T-helper 1 cell treated with Interleukin-12 subunit alpha and Interleukin-12 subunit beta and Interleukin-4 antibody, amounts not matched to agents 30 μg/mL and 1 μg/mL, for 36 hours (primary cell): Measurements from ENCODE around the gene CLEC3B.

Experiments used
- H3K27ac Mint-ChIP-seq: one replicate; pipeline ENCODE4 v1.8.0; 2021; ENCODE audit warnings: mild to moderate bottlenecking, mixed read lengths
- H3K27me3 Mint-ChIP-seq: one replicate; pipeline ENCODE4 v1.8.0; 2021; ENCODE audit warnings: low read depth, mixed read lengths
- H3K36me3 Mint-ChIP-seq: one replicate; pipeline ENCODE4 v1.8.0; 2021; ENCODE audit warnings: low read depth, mixed read lengths
- H3K4me1 Mint-ChIP-seq: one replicate; pipeline ENCODE4 v1.8.0; 2021; ENCODE audit warnings: low read depth, mixed read lengths
- H3K4me3 Mint-ChIP-seq: one replicate; pipeline ENCODE4 v1.8.0; 2021; ENCODE audit warnings: mild to moderate bottlenecking, moderate library complexity, mixed read lengths
- H3K9me3 Mint-ChIP-seq: one replicate; pipeline ENCODE4 v1.8.0; 2021; ENCODE audit warnings: mixed read lengths

The CLEC3B gene

DNA sequence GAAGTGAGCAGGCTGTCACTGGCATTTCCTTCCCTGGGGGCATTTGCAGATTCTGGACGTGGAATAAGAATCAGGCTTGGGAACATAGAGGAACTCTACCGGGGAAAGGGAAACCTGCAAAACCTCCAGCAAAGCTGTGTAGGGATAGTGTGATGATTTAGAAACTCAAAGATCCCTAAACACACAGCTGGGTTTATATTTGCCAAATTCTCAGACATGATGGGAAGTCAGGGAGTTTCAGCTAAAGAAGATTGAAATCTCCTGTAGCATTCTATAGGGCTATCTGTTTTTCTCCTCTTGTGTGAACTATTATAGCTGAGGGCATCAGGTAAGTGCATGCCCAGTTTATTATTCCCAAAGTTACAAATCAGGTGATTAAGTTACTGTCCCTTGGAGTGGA is 9.2 kb upstream of the CLEC3B start:
- no peak overlapping the region for H3K4me3 Mint-ChIP-seq
- peaks cover 15% of the 10 kb centered on the region for H3K4me1 Mint-ChIP-seq
- H3K27ac Mint-ChIP-seq = no peak overlapping the region
- H3K9me3 Mint-ChIP-seq = no peaks in the 10 kb centered on the region
- peaks cover 8% of the 10 kb centered on the region for H3K36me3 Mint-ChIP-seq
- no peaks in the 10 kb centered on the region for H3K27me3 Mint-ChIP-seq

DNA sequence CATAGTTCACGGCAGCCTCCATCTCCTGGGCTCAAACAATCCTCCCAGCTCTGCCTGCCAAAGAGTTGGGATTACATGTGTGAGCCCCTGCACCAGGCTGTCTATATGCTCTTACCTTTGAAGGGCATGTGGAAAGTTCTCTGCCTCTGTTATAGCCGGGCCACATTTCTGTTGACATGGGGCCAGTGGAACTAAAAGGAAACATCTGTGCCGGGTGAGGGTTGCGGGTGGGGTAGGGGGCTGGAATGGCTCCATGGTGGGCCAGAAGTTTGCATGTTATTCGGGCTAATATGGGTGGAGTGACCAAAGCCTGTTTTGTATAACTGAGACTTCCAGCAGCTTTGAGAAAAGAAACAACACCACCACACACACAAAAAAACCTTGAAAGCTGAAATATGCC is 8.3 kb upstream of the CLEC3B start:
- no peaks in the 10 kb centered on the region for H3K9me3 Mint-ChIP-seq
- H3K27me3 Mint-ChIP-seq = no peaks in the 10 kb centered on the region
- H3K4me3 Mint-ChIP-seq = no peak overlapping the region
- peaks cover 3% of the 10 kb centered on the region for H3K36me3 Mint-ChIP-seq
- H3K4me1 Mint-ChIP-seq = peaks cover 13% of the 10 kb centered on the region
- H3K27ac Mint-ChIP-seq = no peak overlapping the region

DNA sequence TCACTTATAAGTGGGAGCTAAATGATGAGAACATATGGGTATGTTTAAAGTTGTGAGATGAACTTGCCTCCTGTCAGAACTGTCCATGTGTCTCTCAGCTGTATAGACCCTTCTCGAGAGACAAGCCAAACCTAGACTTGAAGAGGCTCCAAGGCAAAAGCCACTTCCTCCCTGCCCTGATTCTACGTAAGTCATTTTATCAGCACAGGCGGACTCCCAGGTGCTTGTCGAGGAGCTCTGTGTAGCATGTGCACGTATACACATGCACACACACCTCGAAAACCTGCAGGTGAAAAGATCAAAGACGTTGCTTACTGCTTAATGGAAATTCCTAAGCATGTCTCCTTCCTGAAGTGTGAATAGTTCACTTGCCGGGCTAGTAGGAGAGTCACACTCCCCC is 5.6 kb upstream of the CLEC3B start:
- peaks cover 3% of the 10 kb centered on the region for H3K36me3 Mint-ChIP-seq
- H3K4me3 Mint-ChIP-seq = no peak overlapping the region

DNA sequence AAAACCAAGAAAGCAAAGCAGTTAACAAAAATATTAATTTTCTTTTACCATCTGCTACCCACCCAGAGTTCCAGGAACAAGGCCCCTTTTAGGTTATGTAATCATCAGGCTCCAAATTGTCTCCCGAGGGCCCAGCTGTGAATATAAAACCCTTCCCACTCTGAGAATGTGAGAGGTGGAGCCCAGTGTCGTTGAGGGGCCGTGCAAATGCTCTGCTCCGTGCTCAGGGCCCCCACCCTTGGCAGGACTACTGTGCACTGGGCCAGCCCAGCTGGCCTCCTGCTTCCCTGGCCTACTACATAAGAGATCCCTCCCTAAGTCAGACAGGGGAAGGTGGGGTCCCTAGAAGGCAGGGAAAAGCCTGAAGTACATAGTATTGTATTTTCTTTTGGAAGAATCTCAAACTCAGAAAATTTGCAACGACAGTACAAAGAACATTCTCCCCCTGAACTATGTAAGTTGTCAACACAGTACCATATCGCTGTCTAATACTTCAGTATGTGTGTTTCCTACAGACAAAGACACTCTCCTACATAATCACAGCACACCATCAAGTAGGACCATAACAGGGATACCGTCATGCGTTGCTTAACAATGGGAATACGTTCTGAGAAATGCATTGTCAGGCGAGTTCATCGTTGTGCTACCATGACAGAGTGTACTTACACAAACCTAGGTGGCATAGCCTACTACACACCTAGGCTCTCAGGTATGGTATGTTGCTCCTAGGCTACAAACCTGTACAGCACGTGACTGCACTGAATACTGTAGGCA is 4.4 kb upstream of the CLEC3B start:
- H3K27me3 Mint-ChIP-seq = peaks cover 2% of the 10 kb centered on the region
- peaks cover 13% of the 10 kb centered on the region for H3K4me1 Mint-ChIP-seq
- H3K9me3 Mint-ChIP-seq = no peaks in the 10 kb centered on the region
- peaks cover 3% of the 10 kb centered on the region for H3K36me3 Mint-ChIP-seq
- no peak overlapping the region for H3K27ac Mint-ChIP-seq
- no peak overlapping the region for H3K4me3 Mint-ChIP-seq

More for the DNA sequence above, 5.6 kb upstream of the CLEC3B start:
- Mint-ChIP-seq H3K27ac (peak overlapping the region; percentile 34), H3K4me1 (peaks cover 13% of the 10 kb centered on the region), H3K9me3 (no peaks in the 10 kb centered on the region), H3K27me3 (no peaks in the 10 kb centered on the region)

DNA sequence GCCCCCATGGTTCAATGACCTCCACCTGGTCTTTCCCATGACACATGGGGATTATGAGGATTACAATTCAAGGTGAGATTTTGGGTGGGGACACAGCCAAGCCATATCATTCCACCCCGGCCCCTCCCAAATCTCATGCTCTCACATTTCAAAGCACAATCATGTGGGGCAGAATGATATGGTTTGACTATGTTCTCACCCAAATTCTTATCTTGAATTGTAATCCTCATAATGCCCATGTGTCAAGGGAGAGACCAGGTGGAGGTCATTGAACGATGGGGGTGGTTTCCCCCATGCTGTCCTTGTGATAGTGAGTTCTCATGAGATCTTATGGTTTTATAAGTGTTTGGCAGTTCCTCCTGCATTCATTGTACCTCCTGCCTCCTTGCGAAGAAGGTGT is 2.4 kb upstream of the CLEC3B start:
- Mint-ChIP-seq H3K4me3 (no peak overlapping the region), H3K27ac (no peak overlapping the region)

DNA sequence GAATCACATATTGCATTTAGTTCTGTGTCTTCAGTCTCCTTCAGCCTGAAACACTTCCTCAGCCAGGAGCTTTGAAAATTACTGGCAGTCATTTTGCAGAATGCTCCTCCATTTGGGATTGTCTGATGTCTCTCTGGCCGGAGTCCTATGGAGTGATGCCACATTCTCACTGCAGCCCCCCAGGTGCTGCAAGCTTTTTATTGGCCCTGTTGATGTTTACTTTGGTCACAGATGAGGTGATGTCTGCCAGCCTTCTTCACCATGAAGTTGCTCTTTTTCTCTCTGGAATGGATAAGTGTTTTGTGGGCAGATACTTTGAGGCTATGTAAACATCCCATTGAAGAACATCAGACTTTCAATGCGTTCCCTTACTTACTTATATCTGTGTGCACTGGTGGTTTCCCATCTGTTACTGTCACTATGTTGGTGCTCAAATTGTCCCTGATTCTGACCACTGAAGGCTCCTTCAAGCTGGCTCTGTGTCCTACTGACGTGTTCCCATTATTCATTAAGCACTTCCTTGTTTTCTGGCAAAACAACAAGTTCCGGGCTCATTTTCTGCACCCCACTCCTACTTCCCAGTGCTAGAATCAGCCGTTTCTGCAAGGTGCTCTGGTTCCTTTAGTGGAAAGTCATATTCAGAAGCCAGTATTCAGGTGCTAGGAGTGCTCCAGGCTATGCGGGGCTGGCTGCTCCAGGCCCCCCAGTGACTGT is 1.4 kb upstream of the CLEC3B start:
- H3K27ac Mint-ChIP-seq = no peak overlapping the region
- no peaks in the 10 kb centered on the region for H3K9me3 Mint-ChIP-seq
- peaks cover 8% of the 10 kb centered on the region for H3K4me1 Mint-ChIP-seq
- peaks cover 3% of the 10 kb centered on the region for H3K36me3 Mint-ChIP-seq
- H3K4me3 Mint-ChIP-seq = no peak overlapping the region
- H3K27me3 Mint-ChIP-seq = peaks cover 5% of the 10 kb centered on the region

More for the DNA sequence above, 2.4 kb upstream of the CLEC3B start:
- Mint-ChIP-seq H3K27me3 (peaks cover 5% of the 10 kb centered on the region), H3K36me3 (peaks cover 3% of the 10 kb centered on the region), H3K4me1 (peaks cover 11% of the 10 kb centered on the region), H3K9me3 (no peaks in the 10 kb centered on the region)

DNA sequence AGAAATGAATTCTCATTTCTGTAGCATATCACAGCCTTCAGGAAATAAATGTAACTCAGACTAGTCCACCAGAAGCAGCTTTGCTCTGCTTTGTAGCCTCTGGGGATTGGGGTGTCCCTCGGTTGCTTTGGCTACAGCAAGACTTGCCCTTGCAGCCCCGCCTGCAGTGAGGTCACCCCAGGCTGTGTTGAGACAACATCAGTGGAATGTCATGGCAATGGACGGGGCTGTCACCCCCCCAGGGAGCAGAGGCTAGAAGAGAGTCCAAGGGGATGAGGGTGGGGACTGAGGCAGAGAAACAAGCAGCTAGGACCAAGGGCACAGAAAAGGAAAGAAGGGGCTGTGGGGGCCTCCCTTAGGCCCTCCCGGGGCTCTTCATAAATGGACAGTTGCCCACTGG is 854 bp downstream of the CLEC3B start:
- Mint-ChIP-seq H3K36me3 (no peaks in the 10 kb centered on the region), H3K4me3 (no peak overlapping the region), H3K4me1 (no peaks in the 10 kb centered on the region), H3K27me3 (peaks cover 5% of the 10 kb centered on the region), H3K9me3 (no peaks in the 10 kb centered on the region), H3K27ac (no peak overlapping the region)

DNA sequence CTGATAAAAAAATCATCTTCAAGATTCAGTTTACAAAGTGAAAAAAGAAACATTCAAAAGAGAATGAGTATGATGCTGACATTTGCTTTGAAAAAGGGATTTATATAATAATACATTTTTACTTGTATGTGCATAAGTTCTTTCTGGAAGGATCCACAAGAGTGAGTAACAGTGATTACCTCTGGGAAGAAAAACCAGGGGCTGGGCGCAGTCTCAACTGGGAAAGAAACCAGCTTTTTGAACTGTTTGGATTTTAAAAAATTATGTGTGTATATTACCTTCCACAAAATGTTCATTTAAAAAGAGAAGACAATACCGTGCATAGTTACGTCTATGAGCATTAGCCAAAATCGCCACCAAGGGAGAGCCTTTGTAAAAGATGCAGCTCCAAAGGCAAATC is 1.3 kb downstream of the CLEC3B start:
- Mint-ChIP-seq H3K4me1 (no peaks in the 10 kb centered on the region), H3K9me3 (no peaks in the 10 kb centered on the region), H3K27me3 (peaks cover 5% of the 10 kb centered on the region), H3K27ac (no peak overlapping the region), H3K4me3 (no peak overlapping the region), H3K36me3 (no peaks in the 10 kb centered on the region)

DNA sequence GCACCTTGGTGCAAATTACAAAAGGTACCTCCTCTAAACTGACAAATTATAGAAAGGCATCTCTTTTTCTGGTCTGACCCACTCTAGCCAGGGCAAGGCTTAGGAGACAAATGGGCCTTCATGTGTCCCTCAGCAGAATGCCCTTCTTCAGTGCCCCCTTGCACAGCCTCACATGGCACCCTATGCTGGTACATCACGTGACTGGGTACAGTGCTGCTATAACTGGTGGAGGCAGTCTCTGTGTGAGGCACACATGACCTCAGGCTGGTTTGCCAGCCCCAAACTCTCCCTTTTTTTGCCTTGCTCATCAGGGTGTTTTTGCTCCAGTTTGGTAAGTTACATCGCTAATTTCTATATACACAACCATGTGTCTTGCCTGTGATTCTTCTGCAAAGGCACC is 3.1 kb downstream of the CLEC3B start:
- H3K4me1 Mint-ChIP-seq = peaks cover 1% of the 10 kb centered on the region
- H3K27me3 Mint-ChIP-seq = peaks cover 12% of the 10 kb centered on the region
- H3K9me3 Mint-ChIP-seq = no peaks in the 10 kb centered on the region
- H3K36me3 Mint-ChIP-seq = no peaks in the 10 kb centered on the region
- H3K27ac Mint-ChIP-seq = no peak overlapping the region
- no peak overlapping the region for H3K4me3 Mint-ChIP-seq

DNA sequence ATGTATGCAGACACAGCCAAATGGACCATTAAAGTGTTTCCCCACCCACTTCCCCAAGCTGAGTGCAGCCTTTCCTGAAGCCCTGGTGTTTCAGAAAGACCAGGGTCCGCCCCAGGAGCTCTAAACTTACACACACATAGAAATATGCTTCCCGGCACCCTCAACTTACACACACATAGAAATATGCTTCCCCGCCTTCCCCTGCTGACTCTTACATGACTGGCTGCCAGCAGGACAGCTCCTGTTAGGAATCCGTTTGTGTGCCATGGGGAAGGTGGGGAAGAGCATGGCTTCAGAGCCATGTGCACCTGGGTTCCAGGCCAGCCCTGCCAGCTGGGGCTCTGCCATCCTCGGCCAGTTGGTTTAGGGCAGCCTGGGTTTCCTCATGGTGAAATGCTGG is 3.6 kb downstream of the CLEC3B start:
- H3K4me3 Mint-ChIP-seq = no peak overlapping the region
- no peaks in the 10 kb centered on the region for H3K9me3 Mint-ChIP-seq
- H3K36me3 Mint-ChIP-seq = no peaks in the 10 kb centered on the region
- H3K27me3 Mint-ChIP-seq = peaks cover 16% of the 10 kb centered on the region
- H3K4me1 Mint-ChIP-seq = peaks cover 6% of the 10 kb centered on the region
- no peak overlapping the region for H3K27ac Mint-ChIP-seq

DNA sequence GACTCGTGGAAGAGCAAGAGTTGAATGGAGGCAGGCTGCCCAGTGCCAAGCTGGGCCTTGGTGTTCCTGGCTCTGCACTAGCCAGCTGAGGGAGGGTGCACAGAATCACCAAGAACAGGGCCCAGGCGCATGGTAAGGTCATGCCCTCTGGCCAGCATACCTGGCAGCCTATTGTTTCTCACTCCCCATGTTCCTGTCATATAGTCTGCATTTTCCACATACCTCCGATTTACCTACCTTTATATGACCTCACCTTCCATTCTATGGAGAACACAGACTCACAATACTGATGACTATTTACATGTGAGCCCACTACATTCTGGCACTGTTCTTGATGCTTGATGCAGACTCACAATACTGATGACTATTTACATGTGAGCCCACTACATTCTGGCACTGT is 5.4 kb downstream of the CLEC3B start:
- H3K27me3 Mint-ChIP-seq = peaks cover 32% of the 10 kb centered on the region
- peaks cover 15% of the 10 kb centered on the region for H3K4me1 Mint-ChIP-seq
- H3K27ac Mint-ChIP-seq = no peak overlapping the region
- no peak overlapping the region for H3K4me3 Mint-ChIP-seq
- no peaks in the 10 kb centered on the region for H3K36me3 Mint-ChIP-seq
- no peaks in the 10 kb centered on the region for H3K9me3 Mint-ChIP-seq

DNA sequence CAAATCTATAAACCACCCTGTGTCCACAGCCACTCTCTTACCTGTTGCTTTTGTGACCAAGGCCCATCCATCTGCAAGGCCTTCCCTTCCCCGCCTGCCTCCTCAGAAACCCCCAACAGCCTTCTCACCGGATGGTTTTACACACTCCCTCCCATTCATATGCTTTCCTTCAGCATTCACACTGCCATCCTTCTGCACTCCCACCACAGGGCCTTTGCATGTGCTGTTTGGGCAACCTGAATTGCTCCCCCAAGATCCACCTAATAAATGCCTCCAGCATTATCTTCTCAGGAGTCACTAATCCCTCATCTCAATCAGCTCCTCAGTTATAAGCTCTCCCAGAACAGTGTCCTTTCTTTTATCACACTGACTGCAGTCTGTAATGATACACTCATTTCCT is 6.0 kb downstream of the CLEC3B start:
- H3K36me3 Mint-ChIP-seq = no peaks in the 10 kb centered on the region
- H3K4me1 Mint-ChIP-seq = peaks cover 15% of the 10 kb centered on the region
- H3K27me3 Mint-ChIP-seq = peaks cover 27% of the 10 kb centered on the region
- H3K9me3 Mint-ChIP-seq = no peaks in the 10 kb centered on the region
- no peak overlapping the region for H3K4me3 Mint-ChIP-seq
- no peak overlapping the region for H3K27ac Mint-ChIP-seq

DNA sequence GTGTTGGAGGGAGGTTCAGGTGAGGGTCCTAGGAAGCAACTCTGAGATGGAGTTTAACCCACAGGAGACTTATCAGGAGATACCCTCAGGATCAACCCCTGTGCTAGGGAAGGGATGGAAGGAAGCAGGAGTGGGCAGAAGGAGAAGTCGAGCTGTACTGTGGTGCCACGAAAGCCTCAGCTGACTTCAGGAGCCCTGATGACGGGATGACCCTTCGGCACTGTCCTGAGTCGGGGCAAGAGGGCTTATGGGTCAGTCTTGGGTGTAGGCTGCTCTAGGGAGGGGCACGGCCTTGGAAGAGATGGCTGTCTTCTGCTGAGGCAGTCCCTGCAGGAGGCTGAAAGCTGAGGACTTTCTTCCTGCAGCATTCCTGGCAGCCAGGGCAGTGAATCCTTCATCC is 7.7 kb downstream of the CLEC3B start:
- Mint-ChIP-seq H3K27me3 (peaks cover 31% of the 10 kb centered on the region), H3K27ac (no peak overlapping the region), H3K4me3 (no peak overlapping the region), H3K4me1 (peaks cover 18% of the 10 kb centered on the region), H3K36me3 (no peaks in the 10 kb centered on the region), H3K9me3 (no peaks in the 10 kb centered on the region)

DNA sequence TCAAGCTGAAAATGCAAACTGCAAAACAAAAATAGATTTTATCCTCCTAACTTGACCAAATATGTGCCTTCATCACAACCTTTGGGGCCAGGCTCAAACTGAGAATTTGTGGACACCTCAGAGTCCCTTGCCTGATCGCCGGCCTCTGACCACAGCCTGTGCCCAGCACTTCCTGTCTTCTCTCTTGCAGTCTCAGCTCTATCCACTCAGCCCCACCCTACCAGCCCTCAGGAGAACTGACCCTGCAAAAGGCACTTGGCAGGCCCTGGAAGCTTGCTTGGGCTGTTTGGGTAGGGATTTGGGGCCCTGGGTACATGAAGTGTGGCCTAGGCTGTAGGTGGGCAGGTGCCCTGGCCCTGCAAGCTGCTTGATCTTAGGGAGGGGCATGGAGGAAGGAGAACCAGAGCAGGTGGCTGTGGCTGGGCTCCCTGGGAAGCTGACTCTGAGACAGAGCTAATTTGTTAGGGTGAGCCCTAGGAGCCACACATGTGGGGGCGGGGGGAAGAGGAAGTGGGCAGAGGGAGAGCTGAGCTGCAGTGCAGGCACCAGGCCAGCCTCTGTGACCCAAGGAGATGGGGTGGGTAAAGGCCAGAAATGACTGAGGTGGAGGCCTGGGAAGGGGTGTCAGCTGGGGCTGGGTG is 8.6 kb downstream of the CLEC3B start:
- Mint-ChIP-seq H3K27me3 (peaks cover 31% of the 10 kb centered on the region), H3K4me1 (peaks cover 18% of the 10 kb centered on the region), H3K4me3 (peak overlapping the region; percentile 29), H3K9me3 (no peaks in the 10 kb centered on the region), H3K36me3 (no peaks in the 10 kb centered on the region), H3K27ac (no peak overlapping the region)
